22Rv1 (cell line): ENCODE results near the gene RPS19.

Source experiments
- H3K27ac ChIP-seq: fragments of 450-650 bp; 2 replicates; pipeline ENCODE4 v1.5.1; 2017
- CTCF ChIP-seq: fragments of 450-650 bp; IDR thresholded peaks from 2 replicates; pipeline ENCODE4 v1.5.1; 2017; ENCODE audit warnings: mild to moderate bottlenecking
- ZFX ChIP-seq: fragments of 450-650 bp; IDR thresholded peaks from 2 replicates; pipeline ENCODE4 v1.6.1; 2017; ENCODE audit warnings: antibody characterized with exemption, borderline replicate concordance

RPS19 gene

GRCh38 chr19:41821003-41821735 is 38.9 kb upstream of the RPS19 start:
- peak; percentile 78 for TF ChIP-seq CTCF
- TF ChIP-seq ZFX: no peak
- H3K27ac ChIP-seq: no peak overlapping the region

GRCh38 chr19:41837981-41838708 is 21.9 kb upstream of the RPS19 start:
- TF ChIP-seq ZFX: no peak
- no peak for TF ChIP-seq CTCF
- no peak overlapping the region for H3K27ac ChIP-seq

DNA sequence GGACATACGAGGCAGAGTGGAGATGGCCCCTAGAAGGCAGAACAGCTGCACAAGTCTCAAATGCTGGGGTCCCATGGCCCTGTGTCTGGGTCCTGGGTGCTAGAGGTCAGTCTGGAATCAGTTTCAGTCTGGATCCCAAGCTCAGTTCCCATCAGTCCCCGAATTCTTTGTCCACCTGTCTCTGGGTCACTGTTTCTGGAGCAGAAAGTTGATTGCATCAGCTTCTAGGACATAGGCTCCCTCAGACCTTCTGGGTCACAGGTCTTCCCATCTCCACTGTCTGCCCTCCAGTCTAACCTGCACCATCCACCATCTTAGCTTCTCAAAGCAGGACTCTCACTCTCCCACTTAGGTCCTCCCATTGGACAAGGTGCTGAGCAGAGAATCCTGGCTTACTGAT is 20.8 kb upstream of the RPS19 start:
- TF ChIP-seq CTCF (no peak), ZFX (no peak)
- no peak overlapping the region for H3K27ac ChIP-seq

- no peak for TF ChIP-seq ZFX
- no peak for TF ChIP-seq CTCF
- H3K27ac ChIP-seq: no peak overlapping the region
Observed at GRCh38 chr19:41843371-41843770, 16.7 kb upstream of the RPS19 start.

GRCh38 chr19:41844601-41845000 is 15.5 kb upstream of the RPS19 start, which contains the start of gene LYPD4:
LYPD4 (minus strand) TSS chr19:41844683; CDS start chr19:41839285, 5,398 bp downstream.
- no peak for TF ChIP-seq CTCF
- no peak for TF ChIP-seq ZFX
- H3K27ac ChIP-seq: no peak within 1 kb of the TSS

- TF ChIP-seq ZFX: no peak
- no peak for TF ChIP-seq CTCF
- no peak within 1 kb of the TSS for H3K27ac ChIP-seq
Observed at GRCh38 chr19:41845001-41845050, 15.2 kb upstream of the RPS19 start, which contains the start of gene DMRTC2. DMRTC2 (plus strand) TSS chr19:41845042; CDS start chr19:41847429, 2,387 bp downstream.

DNA sequence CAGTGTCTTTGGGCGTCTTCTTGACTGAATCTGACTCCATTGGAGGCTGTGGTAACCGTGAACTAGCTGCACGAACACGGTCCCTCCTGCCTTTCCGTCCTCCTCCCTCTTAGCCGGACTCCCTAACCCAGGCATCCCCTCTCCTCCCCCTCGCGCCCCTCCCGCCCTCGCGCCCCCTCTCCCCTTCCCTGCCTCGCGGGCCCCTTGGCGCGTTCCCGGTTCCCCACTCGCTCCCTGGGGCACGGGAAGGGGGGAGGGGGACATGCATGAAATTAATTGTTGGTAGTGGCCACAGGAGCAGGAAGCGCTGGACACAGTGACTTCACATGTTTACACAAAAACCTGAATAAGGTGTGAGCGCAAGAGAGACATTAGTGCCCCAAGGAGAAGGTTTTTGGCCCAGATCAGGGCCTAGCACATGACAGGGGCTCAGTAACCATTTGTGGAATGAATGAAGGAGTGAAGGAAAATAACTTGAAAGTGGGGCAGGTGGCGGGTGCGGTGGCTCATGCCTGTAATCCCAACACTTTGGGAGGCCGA is 14.9 kb upstream of the RPS19 start:
- H3K27ac ChIP-seq: no peak overlapping the region

More for the DNA sequence above, 14.9 kb upstream of the RPS19 start:
- TF ChIP-seq ZFX (no peak), CTCF (no peak)
